Karpas-422 (cell line): ENCODE measurements around the gene KATNBL1. TPM values are rescaled to one million over a fixed set of nuclear protein-coding genes. Genes with fewer than 3 reads are reported as not detected.
A peak's percentile ranks its signal among the peaks of the same experiment; 100 is the strongest.

ENCODE experiments used
- DNase-seq: peaks from one replicate; pipeline ENCODE4 v3.0.0-alpha.2; 2015
- H2AFZ ChIP-seq: fragments of 200-600 bp; sonication (generic); 2 replicates; pipeline ENCODE4 v1.6.1; 2014; ENCODE audit warnings: antibody characterized with exemption, low read length, mixed read lengths
- H3K27ac ChIP-seq: fragments of 200-600 bp; sonication (generic); 2 replicates; pipeline ENCODE4 v1.5.1; 2014; ENCODE audit warnings: mild to moderate bottlenecking, low read length, moderate library complexity
- H3K27me3 ChIP-seq: fragments of 200-600 bp; sonication (generic); 2 replicates; pipeline ENCODE4 v1.6.1; 2014; ENCODE audit warnings: low read length, mixed read lengths
- H3K36me3 ChIP-seq: fragments of 200-600 bp; sonication (generic); 2 replicates; pipeline ENCODE4 v1.6.1; 2014; ENCODE audit warnings: low read length, mixed read lengths; ENCODE audit not compliant: insufficient read depth
- H3K4me1 ChIP-seq: fragments of 200-600 bp; sonication (generic); 2 replicates; pipeline ENCODE4 v1.6.1; 2014; ENCODE audit warnings: mild to moderate bottlenecking, low read length, mixed read lengths
- H3K4me2 ChIP-seq: fragments of 200-600 bp; sonication (generic); 2 replicates; pipeline ENCODE4 v1.6.1; 2014; ENCODE audit warnings: low read length, low read depth, mild to moderate bottlenecking; ENCODE audit not compliant: poor library complexity, severe bottlenecking
- H3K4me3 ChIP-seq: fragments of 200-600 bp; sonication (generic); 2 replicates; pipeline ENCODE4 v1.5.1; 2014; ENCODE audit warnings: mild to moderate bottlenecking, antibody characterized with exemption, low read length, mixed read lengths
- H3K79me2 ChIP-seq: fragments of 200-600 bp; sonication (generic); 2 replicates; pipeline ENCODE4 v1.6.1; 2014; ENCODE audit warnings: mild to moderate bottlenecking, low read length, mixed read lengths
- H3K9ac ChIP-seq: fragments of 200-600 bp; sonication (generic); 2 replicates; pipeline ENCODE4 v1.6.0; 2014; ENCODE audit warnings: low read length
- H3K9me2 ChIP-seq: fragments of 200-600 bp; sonication (generic), shearing (Covaris generic); replicated peaks from 2 replicates; pipeline ENCODE4 v1.6.0; 2014; ENCODE audit warnings: mild to moderate bottlenecking, low read length, moderate library complexity; ENCODE audit not compliant: insufficient read depth
- H3K9me3 ChIP-seq: fragments of 300-700, 200-600 bp; sonication (generic); 2 replicates; pipeline ENCODE4 v1.6.1; 2014; ENCODE audit warnings: low read length, mixed read lengths
- H4K20me1 ChIP-seq: fragments of 200-600 bp; sonication (generic); 2 replicates; pipeline ENCODE4 v1.6.1; 2014; ENCODE audit warnings: mild to moderate bottlenecking, antibody characterized with exemption, low read length, low read depth; ENCODE audit not compliant: insufficient read depth
- total RNA-seq: library from RNA; depleted of rRNA; stranded (reverse); fragments of >200 nt; shearing (Covaris generic); gene quantifications from 2 replicates; pipeline ENCODE4 v1.2.3, GENCODE V29; 2014; ENCODE audit warnings: low replicate concordance; rRNA removed

The KATNBL1 gene
- total RNA-seq, 1 experiment from 2014 or later: 61.3 TPM

DNA sequence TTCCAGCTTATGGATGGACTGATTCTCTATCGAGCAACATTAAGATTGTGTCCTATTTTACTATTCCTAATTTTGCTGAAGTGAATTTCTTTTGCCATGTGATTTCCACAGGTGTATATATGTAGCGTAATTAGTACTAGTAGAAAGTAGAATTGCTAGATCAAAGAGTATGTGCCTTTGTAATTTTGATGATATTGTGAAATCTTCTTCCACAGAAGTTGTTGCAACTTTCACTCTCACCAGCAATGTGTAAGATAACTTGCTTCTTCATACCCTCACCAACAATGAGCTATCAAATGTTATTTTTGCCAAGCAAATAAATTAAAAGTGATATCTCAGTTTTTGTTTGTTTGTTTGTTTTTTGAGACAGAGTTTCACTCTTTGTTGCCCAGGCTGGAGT lies 102.6 kb downstream of the KATNBL1 start:
- Histone ChIP-seq H3K9me3 (no peaks in the 10 kb centered on the region), H3K4me2 (no peak overlapping the region), H3K9me2 (no peaks in the 10 kb centered on the region), H3K27ac (no peak overlapping the region), H3K27me3 (no peaks in the 10 kb centered on the region), H3K4me1 (peaks cover 23% of the 10 kb centered on the region), H3K4me3 (no peak overlapping the region), H2AFZ (no peak overlapping the region), H3K36me3 (no peaks in the 10 kb centered on the region), H4K20me1 (no peaks in the 10 kb centered on the region), H3K9ac (no peak overlapping the region), H3K79me2 (peaks cover 17% of the 10 kb centered on the region)
- no peak for DNase-seq

DNA sequence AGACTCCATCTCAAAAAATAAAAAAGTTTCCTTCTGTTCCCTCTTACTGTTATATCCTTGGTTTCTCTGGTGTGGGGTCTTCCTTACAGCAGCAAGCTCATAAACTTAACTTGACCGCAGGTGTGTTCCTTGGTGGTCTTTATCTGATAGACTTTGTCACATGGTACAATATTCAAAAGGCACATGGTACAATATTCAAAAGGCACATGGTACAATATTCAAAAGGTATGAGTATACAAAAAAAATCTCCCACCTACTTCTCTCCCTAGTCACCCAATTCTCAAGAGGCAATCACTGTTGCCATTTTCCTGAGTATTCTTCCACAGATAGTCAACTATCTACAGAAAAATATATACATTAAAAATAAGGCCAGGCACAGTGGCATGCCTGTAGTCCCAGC lies 103.5 kb downstream of the KATNBL1 start:
- H3K27me3 ChIP-seq: no peaks in the 10 kb centered on the region
- H3K9me3 ChIP-seq: no peaks in the 10 kb centered on the region
- H2AFZ ChIP-seq: no peak overlapping the region
- no peaks in the 10 kb centered on the region for H4K20me1 ChIP-seq
- no peak overlapping the region for H3K27ac ChIP-seq
- H3K9me2 ChIP-seq: no peaks in the 10 kb centered on the region
- no peak overlapping the region for H3K4me3 ChIP-seq
- H3K9ac ChIP-seq: no peak overlapping the region
- H3K4me1 ChIP-seq: peaks cover 25% of the 10 kb centered on the region
- no peak for DNase-seq
- H3K4me2 ChIP-seq: no peak overlapping the region
- no peaks in the 10 kb centered on the region for H3K36me3 ChIP-seq
- peaks cover 23% of the 10 kb centered on the region for H3K79me2 ChIP-seq

GRCh38 chr15:34102175-34102925 lies 107.5 kb downstream of the KATNBL1 start:
- H4K20me1 ChIP-seq: no peaks in the 10 kb centered on the region
- H3K27me3 ChIP-seq: no peaks in the 10 kb centered on the region
- DNase-seq: no peak
- peak overlapping the region; percentile 83 for H3K4me3 ChIP-seq
- peaks cover 27% of the 10 kb centered on the region for H3K4me1 ChIP-seq
- H3K9me3 ChIP-seq: no peaks in the 10 kb centered on the region
- peaks cover 64% of the 10 kb centered on the region for H3K79me2 ChIP-seq
- H2AFZ ChIP-seq: peak overlapping the region; percentile 57
- peak overlapping the region; percentile 61; the same call in 1 of the 2 replicates for H3K27ac ChIP-seq
- no peaks in the 10 kb centered on the region for H3K9me2 ChIP-seq
- peak overlapping the region; percentile 95 for H3K4me2 ChIP-seq
- peak overlapping the region; percentile 79 for H3K9ac ChIP-seq
- H3K36me3 ChIP-seq: no peaks in the 10 kb centered on the region

DNA sequence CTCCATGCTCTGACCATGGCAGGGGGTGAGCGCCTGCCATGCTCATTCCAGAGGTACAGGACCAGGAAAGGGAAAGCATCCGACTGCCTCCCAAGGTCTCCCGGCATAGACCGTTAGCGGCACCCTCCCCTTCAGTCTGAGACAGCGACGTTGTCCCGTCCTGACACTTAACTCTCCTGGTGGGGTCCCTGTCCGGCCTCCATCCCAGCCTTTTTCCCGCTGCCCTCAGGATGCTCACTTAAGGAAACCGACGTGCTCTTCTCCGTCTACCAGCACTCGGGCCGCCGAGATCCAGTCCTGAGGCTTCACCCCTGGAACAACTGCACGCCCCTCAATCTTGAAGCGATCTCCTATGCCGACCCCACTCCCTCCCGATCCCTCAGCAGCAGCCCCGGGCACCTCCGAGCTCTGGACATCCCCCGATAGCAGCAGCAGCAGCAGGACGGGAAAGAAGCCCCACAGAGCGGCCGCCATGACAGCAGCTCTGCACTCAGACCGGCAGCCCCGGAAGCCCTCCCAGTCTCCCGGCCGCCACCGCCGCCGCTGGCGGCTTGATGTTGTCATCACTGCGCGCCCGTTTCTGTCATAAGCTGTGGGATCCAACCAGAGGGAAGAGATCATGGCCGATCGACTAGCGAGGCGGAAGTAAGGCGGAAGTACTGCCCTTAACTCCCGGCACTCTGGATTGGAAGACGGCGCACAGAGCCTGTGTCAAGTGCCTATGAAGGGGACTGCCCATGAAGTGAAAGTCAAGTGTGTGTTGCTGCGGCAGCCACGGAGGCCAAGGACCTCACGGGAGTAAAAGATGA lies 108.3 kb downstream of the KATNBL1 start, which contains the start of the genes EMC7 and PGBD4:
Gene EMC7, minus strand, starts transcription at position 497 of the 809 bp plus-strand sequence. Its CDS starts 23 bp downstream, at position 474.
Gene PGBD4, plus strand, starts transcription at position 718 of the 809 bp plus-strand sequence. CDS start 449 bp downstream, outside the sequence.
- Histone ChIP-seq H3K9me2 (no peaks in the 10 kb centered on the region), H3K4me2 (peak within 1 kb of the TSS; percentile 95), H3K9me3 (no peaks in the 10 kb centered on the region), H3K9ac (peak within 1 kb of the TSS; percentile 87), H3K79me2 (peaks cover 70% of the 10 kb centered on the region), H4K20me1 (no peaks in the 10 kb centered on the region), H3K36me3 (no peaks in the 10 kb centered on the region), H3K4me1 (peaks cover 27% of the 10 kb centered on the region), H3K27me3 (no peaks in the 10 kb centered on the region), H3K27ac (peak within 1 kb of the TSS; percentile 61; the same call in 1 of the 2 replicates), H3K4me3 (peak within 1 kb of the TSS; percentile 83), H2AFZ (peak within 1 kb of the TSS; percentile 57)
- peak; percentile 99 for DNase-seq

GRCh38 chr15:34099914-34100313 lies 110.0 kb downstream of the KATNBL1 start:
- Histone ChIP-seq H3K9me3 (no peaks in the 10 kb centered on the region), H3K9ac (no peak overlapping the region), H3K27ac (no peak overlapping the region), H3K4me1 (peaks cover 27% of the 10 kb centered on the region), H4K20me1 (no peaks in the 10 kb centered on the region), H3K27me3 (no peaks in the 10 kb centered on the region), H3K4me3 (peak overlapping the region; percentile 83), H3K79me2 (peaks cover 87% of the 10 kb centered on the region), H3K36me3 (peaks cover 5% of the 10 kb centered on the region; the same call in 1 of the 2 replicates), H3K4me2 (peak overlapping the region; percentile 78), H3K9me2 (no peaks in the 10 kb centered on the region), H2AFZ (no peak overlapping the region)
- DNase-seq: no peak

Other genes starting within 250 kb of the KATNBL1 start
- not detected in 2 replicates for gene CHRM5, start 241.6 kb downstream of the KATNBL1 start, total RNA-seq
- gene AVEN, start 170.9 kb downstream of the KATNBL1 start, total RNA-seq: 4.6 and 11.1 TPM in 2 replicates
- 33.4 and 42.6 TPM in 2 replicates for gene EMC7, start 108.2 kb downstream of the KATNBL1 start, total RNA-seq
- gene PGBD4, start 108.0 kb downstream of the KATNBL1 start, total RNA-seq: 5.2 and 6.4 TPM in 2 replicates
- gene EMC4, start 14.9 kb upstream of the KATNBL1 start, total RNA-seq: 94.0 and 217 TPM in 2 replicates
- gene SLC12A6, start 127.7 kb upstream of the KATNBL1 start, total RNA-seq: 1.3 and 1.6 TPM in 2 replicates
- gene NOP10, start 133.0 kb upstream of the KATNBL1 start, total RNA-seq: 148 and 448 TPM in 2 replicates
- not detected in 2 replicates for gene NUTM1, start 133.2 kb upstream of the KATNBL1 start, total RNA-seq
- 37.6 and 40.8 TPM in 2 replicates for gene LPCAT4, start 157.1 kb upstream of the KATNBL1 start, total RNA-seq
- gene GOLGA8A, start 227.7 kb upstream of the KATNBL1 start, total RNA-seq: 4.7 and 8.0 TPM in 2 replicates